Stimulated activated CD8-positive, alpha-beta memory T cell treated with anti-CD3 and anti-CD28 coated beads, Interleukin-4, amount 100 ng/mL, for 24 hours (primary cell): Measurements from ENCODE around the gene GALNT18.

Source experiments
- DNase-seq: peaks from one replicate; pipeline ENCODE4 v3.0.0-alpha.2; 2020; ENCODE audit warnings: low read depth

Gene GALNT18

DNA sequence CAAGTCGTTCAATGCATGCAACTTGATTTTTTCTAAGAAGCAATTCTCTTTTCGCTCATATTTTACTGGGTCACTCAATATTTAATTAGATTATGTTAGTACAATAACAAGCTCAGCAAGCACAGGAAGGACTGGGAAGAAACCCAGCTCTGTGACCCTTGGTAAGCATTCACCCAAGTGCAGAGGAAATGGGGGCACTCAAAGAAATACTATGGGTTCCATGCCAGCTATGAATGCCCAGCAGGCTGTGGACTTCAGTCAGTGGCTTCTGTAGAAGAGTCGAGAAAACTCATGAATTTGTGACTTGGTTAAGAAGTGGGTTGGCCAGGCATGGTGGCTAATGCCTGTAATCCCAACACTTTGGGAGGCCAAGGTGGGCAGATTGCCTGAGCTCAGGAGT, 123.6 kb downstream of the GALNT18 start:
- DNase-seq: no peak

DNA sequence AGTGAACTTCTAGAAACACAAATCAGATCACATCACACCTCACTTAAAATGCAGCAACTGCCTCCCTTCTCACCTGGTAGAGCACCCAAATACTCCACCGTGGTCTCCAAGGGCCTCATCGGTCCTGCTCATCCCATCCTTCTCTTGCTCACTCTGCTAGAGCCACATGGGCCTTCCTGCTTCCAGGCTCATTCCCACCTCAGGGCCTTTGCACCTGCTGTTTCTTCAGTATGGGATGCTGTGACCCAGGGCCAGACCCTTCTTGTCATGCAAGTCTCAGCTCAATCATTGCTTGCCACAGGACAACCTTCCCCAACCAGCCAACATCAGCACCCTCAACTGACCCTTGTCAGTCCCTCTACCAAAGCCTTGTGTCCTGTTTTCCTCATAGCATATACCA, 124.9 kb downstream of the GALNT18 start:
- no peak for DNase-seq

DNA sequence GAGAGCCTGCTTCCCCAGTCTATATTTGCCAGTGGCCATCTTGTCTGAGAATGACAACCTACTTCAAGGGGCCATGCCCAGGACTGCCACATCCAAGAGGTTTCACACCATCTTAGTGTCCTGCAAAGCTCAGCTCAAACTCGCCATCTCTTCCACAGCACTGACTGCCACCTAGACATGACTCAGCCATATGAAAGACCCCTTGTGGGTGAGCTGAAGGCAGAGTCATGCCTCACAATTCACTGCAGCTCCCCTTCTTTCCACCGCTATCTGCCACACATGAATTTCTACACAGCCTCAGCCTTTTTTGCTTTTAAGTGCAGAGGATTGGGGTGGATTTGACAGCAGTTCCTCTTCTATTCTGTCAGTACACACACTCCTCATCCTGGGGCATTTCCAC, 127.5 kb downstream of the GALNT18 start:
- DNase-seq: no peak

DNA sequence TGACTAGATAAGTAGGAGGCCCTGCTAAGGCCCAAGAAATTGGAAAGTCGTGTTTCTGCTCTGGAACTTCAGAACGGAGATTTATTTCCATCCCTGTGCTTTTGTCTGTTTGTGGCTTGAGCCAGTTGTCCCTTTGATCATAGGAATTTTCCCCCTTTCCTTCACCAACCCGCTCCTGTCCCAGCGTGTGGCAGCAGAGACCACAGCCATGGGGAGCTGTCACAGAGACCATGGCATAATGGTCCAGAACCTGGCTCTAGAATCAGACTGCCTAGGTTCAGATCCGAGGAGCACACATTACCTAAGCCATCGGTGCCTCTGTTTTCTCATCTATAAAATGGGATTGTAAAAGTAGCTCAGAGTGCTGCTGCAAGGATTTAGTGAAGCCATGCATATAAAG, 128.1 kb downstream of the GALNT18 start:
- DNase-seq: no peak

DNA sequence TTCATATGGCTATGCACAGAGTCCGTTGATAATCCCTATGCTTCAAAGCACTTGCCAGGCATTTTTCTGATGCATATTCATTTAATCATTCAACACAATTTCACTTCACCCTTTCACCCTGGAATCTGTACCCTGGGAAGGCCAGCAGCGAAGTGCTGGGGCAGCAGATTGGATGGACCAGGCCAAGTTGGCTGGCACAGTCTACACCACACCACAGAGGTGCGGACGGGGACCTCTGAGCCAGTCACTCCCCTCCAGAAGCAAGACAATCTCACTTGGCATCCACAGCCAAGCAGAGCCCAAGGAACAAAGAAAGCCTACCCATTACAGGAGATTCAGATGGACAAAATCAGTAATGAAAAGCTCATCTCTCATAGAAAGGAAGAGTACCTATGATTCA, 130.2 kb downstream of the GALNT18 start:
- DNase-seq: no peak

DNA sequence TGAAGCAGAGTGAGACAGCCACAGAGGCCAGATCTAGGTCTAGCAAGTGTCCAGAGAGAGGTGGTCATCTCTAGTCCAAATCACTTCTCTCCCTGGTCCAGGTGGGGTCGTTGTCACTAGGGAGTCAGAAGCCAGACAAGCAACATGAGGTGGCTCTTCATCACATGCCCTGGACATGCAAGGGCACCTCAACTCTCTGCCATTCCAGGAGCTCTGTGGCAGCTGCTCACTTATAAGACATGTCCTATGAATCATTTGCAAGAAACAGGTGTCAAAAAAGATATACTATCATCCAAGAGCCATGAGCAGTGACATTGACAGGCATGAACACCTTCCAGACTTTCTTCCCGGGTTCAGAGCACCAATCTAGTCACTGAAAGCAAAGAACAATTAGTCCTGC, 130.8 kb downstream of the GALNT18 start:
- DNase-seq: no peak

DNA sequence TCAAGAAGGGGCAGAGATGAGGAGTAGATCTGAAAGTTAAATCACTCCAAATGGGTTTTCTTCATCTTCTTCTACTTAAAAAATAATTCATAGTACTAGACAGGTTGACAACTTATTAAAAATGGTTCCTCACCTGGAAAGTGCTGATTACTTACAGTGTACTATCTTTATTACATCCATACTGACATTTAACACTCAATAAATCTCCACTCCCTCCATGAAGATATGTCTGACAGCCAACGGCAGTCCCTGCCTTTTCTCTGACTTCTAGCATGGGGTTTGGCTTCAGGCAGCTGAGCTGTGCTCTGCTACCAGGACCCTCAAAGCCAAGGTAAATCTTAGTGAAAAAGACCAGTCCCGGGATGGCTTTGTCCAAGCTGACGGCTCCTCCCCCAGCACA, 135.4 kb downstream of the GALNT18 start:
- no peak for DNase-seq

DNA sequence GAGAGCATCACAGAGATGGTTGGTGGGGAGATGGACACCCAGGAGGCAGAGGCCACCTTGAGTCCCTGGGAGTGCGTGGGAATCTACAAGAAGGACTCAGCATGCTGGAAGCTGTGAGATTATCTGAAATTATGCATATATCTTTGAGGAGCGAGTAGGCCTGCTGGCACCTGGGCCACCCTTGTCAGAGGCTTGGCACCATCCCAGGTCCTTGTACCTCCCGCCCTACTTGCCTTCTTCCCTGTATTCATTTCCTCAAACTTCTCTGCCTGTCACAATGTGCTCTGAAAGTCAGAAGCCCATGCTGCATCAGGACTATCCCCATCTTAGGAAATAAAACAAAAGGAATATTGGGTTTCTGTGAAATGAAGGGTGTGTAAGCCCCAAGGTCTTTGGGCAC, 135.8 kb downstream of the GALNT18 start:
- DNase-seq: no peak

DNA sequence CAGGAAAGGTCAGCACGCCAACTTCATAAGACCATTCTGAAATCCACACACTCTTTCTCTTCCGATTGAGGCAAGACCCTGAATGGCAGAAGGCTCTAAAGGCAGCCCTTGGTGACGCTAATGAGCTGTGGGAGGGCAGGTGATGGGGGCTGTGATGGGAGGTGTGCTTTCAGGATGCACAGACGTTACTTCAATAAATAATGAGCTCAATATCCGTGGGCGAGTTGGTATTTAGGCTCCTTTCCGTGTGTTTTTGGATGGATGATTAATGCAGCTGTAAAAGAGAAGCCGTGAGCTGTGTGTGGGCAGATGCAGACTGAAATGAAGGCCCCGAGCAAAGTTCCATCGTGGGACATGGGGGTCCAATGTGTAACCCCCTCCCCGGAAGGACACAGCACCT, 138.2 kb downstream of the GALNT18 start:
- DNase-seq: no peak

DNA sequence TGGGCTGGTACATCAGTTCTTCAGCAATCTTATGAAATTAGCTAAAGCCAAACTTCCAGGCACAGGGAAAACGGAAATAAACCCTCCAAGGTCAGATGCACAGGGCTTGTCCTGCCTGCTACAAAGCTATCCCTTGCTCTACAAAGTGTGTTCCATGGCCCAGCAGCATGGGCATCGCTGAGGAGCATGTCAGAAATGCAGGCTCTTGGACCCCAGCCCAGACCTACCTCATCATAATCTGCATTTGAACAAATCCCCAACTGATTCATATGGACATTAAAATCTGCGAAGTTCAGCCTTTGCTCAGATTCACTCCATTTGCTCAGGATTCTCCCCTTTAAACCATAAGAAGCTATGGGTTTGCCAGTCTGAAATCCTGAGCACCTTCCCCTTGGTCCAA, 139.1 kb downstream of the GALNT18 start:
- no peak for DNase-seq

DNA sequence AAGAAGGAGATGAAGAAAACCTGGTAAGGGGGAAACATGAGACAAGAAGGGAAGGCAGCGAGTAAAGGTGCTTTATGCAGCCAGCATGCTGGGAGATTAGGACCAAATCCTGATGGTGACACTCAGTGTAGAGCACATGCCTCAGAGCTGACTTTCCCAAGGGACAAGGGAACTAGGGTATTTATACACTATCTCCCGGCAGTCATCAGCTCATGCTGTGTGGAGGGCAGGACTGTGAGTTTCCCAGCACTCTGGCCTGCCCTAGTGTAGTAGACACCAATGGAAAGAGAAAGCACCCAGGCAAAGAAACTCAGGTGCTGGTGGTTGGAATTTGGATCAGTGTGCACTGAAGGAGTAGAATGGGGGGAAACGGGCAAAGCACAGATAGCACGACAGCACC, 140.4 kb downstream of the GALNT18 start:
- DNase-seq: no peak

DNA sequence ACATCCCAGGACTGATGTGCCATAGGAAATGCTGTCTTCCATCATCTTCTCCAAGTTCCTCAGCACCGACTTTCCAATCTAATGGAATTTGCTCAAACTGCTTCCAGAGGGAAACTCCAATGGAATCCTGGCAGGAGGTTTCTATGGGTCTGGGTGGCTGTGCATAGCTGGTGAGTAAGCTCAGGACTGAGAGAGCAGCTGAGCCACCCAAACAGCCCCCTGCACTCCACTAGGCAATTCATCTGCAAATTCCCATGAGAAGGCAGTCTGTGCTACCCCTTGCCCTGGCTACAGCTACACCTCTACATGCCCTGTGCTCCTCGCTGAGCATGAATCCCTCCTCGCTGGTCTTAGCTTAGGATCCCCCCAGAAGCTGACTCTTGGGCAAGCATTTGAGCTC, 140.8 kb downstream of the GALNT18 start:
- DNase-seq: no peak

DNA sequence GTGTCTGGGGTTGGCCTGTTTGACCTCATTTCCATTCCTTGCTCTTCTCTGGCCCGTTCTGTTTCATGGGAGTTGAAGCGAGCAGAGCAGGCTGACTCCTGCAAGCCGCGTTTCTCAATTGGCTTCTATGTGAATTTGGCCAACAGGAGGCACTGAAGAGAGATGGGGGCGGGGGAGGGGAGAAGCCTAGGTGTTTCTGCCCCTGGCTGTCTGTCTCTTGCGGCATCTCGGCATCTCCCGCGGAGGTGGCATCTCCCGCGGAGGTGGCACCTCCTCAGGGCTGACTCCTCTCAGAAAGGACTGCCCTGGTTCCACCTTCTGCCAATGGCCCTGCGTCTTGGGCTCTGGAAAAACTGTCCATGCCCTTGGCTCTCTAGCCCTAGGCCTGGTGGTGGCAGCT, 143.1 kb downstream of the GALNT18 start:
- DNase-seq: no peak

DNA sequence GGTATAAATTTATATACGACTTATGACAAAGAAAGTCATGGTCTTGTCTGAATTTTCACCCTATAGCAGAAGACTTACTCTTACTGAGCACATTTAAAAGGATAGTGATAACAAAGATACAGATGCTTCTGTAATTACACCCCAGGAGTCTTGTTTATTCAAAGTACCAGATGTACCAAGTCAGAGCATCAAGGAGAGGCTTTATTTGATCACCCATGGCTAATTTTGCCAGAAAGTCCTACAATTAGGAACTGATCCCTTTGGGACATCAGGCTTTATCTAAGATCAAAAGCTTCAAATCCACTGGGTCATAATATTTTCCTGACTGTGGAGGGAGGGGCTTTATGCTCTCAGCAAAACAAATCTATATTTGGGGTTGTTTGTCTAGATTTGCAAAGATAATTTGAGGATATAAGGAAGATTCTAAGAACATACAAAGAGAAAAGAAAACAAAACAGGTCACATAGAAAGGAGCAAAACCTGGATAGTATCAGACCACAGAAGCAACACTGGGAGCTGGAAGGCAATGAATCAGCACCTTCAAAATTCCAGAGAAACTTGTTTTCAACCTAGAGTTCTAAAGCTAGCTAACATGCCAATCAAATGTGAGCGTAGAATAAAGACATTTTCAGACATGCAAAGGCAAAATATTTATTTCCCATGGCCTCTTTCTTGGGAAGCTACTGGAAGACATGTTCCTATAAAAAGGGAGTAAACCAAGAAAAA, 143.9 kb downstream of the GALNT18 start:
- no peak for DNase-seq

DNA sequence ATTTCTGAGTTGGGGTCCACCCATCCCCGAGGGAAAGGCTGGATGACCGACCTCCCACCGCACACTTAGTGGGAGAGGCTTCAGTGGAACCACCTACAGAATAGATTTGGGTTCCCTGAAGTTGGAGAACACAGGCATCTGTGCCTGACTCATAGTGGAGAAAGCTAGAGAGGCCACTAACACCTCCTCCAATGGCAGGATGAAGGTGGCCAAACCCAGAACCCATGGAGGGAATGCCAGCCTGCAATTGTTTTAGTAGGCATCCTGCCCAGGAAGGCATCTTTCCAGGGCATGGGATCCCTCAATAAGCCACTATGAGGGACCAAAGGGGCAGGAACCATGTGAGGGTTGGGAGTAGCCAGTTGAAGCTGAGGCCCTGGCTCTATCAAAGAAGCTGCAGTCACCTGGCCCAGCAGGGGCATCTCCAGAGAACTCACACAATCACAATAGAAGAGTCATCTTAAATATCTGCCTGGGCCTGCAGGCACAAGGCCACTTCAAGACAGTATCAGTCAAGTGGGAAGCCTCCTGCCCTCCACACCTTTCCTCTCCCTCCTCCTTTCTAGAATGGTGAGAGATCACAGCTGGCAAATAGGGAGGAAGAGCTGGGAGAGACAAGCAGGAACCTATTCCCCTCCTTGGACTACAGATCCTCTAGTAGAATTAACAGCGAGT, 144.7 kb downstream of the GALNT18 start:
- no peak for DNase-seq

DNA sequence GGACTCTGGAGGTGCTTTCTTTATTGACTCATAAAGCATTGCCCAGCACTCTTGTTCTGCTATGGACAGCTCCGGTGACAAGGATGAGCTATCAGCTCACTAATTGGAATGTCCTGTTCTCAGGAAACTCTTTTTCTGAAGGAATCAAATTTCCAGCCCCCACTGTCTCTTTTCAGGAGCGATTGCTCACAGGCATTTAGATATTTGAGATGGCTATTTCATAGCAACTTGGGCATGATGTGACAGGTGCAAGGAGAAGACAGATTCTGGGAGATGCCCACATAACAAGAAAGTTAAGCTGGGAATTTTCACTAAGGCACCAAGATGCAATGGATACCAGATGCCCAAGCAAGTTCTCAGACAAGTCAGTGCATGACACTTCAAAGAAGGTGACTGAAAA, 145.3 kb downstream of the GALNT18 start:
- DNase-seq: no peak

DNA sequence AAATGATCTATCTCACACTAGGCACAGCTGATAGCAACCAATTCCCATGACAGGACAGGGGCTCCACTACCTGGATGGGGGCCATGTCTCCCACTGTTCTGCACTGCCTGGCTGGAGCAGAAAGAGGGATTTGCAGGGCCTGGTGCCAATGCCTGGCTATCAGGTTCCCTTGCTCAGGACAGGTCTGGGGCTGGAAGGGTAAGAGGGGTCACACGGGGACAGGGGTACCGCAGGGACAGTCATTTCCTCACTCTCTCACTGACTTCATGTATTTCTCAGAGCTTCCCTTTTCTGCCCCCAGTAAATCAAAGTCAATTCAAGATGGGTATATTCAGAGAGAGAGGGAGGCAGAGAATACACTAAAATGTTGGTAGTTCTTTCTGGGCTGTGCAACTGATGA, 149.7 kb downstream of the GALNT18 start:
- DNase-seq: no peak

DNA sequence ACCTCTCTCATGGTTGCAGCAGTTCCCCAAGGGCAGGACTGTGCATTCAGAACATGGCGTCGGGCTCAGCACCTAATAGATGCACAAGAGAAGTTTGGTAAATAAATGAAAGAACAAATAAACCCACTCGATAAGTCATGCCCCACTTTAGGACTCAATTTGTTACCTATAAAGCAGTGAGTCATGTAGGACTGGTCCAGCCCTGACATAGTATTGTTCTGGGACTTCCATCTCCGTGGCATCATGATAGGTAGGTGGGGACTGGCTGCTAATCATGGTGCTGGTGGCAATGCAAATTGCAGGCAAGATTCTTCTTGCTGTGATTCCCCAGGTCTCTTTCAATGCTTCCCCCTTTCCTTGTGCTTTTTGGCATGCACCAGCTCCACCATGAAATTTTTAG, 150.6 kb downstream of the GALNT18 start:
- no peak for DNase-seq

DNA sequence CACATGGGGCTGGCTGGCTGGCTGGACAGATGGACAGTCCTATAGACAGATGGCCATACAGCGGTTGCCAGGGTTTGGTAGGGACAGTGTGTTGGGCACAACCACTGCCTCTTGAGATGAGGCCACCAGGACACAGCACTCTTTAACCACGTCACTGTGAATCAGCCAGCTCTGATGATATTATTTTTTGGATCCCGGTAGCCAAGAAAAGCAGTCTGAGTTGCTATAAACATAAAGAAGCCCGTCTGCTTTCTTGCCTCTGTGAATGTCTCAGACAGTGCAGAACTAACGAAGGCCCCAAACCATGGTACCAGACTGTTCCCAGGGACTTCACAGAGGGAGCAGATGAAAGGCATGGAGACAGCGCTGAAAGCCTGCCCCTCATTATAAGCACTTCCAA, 152.9 kb downstream of the GALNT18 start:
- no peak for DNase-seq

DNA sequence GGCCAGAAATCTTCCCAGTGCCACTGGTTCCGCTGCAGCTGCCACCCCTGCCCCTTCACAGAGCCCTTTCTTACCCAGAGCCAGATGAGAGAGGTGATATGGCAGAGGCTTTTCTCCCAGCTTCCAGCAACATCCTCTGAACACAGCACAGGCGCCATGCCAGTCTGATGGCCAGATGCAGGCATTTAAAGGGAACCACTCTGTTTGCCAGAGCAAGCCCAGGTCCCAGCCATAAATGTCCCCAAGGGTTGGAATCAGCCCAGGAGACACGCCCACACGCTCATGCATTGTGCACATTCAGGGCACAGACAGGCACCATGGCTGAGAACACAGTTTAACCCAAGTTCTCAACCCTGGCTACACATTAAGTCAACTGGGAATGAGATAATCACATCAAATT, 154.5 kb downstream of the GALNT18 start:
- no peak for DNase-seq

DNA sequence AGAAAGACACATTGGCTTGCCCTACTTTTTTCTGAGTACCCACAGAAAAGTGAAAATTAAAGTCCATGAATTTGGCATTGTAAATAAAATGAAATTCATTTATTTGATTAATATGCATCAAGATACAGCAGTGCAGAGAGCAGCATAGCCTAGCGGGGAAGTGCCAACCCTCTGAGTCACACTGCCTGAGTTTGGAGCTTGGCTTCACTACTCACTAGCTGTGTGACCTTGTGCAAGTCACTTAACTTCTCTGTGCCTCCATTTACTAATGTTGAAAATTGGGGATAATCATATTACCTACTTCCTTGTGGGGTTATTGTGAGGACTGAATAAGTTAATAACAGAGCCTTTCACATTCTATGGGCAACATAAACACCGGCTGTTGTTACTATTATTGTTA, 157.2 kb downstream of the GALNT18 start:
- DNase-seq: no peak

DNA sequence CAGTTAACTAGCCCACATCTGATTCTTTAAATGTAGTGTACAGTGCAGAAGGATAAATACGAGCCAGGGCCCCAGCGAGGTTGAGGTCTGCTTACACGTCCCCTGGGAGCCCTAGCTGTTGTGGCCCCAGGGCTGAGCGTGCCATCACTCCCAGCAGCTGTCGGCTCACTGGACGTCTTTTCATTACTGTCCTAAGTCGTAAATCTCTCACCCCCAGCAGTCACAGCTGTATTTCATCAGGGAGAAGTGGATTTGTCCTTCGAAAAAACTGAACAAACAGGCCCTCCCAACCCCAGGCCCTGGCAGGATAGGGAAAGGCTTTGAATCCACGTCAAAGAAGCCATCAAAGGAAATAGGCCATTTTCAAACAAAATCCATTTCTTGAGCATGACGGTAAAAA, 158.4 kb downstream of the GALNT18 start:
- no peak for DNase-seq

DNA sequence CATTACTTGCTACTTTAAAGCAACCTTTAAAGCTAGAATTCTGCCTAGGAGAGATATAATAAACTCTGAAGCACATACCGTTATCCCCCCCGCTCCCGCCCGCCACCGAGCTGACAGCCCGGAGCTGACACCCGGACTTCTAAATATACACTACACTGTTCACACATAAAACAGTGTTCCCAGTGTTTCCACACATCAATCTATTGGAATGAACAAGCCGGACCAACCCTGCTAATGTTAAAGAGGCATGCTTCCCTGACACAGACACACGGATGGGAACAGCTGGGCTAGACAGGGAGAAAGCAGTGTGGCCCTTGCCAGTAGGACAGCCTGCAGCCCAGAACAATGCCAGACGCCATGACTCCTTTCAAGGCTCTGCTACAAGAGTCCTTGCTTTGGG, 160.3 kb downstream of the GALNT18 start:
- no peak for DNase-seq

DNA sequence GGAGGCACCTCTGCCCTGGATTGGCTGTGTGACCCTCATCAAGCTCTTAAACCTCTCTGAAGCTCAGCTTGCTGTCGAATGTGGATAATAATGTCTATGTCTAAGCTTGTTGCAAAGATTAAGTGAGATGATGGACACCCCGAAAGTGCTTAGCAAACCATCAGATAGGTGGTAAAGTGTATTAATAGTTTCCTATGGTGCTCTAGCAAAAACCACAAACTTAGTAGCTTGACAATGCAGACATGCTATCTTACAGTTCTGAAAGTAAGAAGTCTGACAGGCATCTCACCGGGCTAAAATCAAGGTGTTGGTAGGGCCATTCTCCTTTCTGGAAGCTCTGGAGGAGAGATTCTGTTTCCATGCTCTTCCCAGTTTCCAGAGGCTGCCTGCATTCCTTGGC, 162.2 kb downstream of the GALNT18 start:
- DNase-seq: no peak
